ENCODE measurements around the gene DIP2A. TPM values are rescaled to one million over a fixed set of nuclear protein-coding genes. Genes with fewer than 3 reads are reported as not detected.

The DIP2A gene
- total RNA-seq, 5 donors from 2014 or later (not counting 1 experiment from before 2014, with no cell fraction given), result 113 to 132 (median 128) TPM

GRCh38 chr21:46608672-46609111 lies 150.0 kb downstream of the DIP2A start:
- 100% methylated on average over 1 of the region's 3 CpGs for WGBS (ENCODE audit: insufficient coverage)
- Mint-ChIP-seq H3K27me3 (no peaks in the 10 kb centered on the region), H3K9me3 (peaks cover 0 to 4% (median 4%) of the 10 kb centered on the region in 3 donors), H3K4me3 (no peak overlapping the region), H3K36me3 (peaks cover 3% of the 10 kb centered on the region), H3K27ac (no peak overlapping the region), H3K4me1 (peaks cover 38 to 50% (median 41%) of the 10 kb centered on the region in 3 donors)
- DNase-seq (no peak), ATAC-seq (replicated peaks in 1 of 4) (no peak)
- Histone ChIP-seq H3K4me3 (ENCODE audit: control insufficient read depth in 1 of 2, extremely low read depth in 1 of 2, low read length in 1 of 2) (no peak overlapping the region), H3K9me3 (no peaks in the 10 kb centered on the region), H3K27me3 (replicated peaks in 1 of 2; ENCODE audit: control insufficient read depth in 2 of 2, extremely low read depth in 1 of 2, insufficient read depth in 2 of 2, low read length in 1 of 2) (no peaks in the 10 kb centered on the region), H3K36me3 (ENCODE audit: control insufficient read depth in 2 of 2, extremely low read depth in 1 of 2, insufficient read depth in 1 of 2, low read length in 1 of 2) (no peaks in the 10 kb centered on the region), H3K27ac (ENCODE audit: low read length) (no peak overlapping the region), H3K4me1 (ENCODE audit: control insufficient read depth in 1 of 2, extremely low read depth in 1 of 2, insufficient read depth in 2 of 2, low read length in 2 of 2) (peaks cover 22 to 28% of the 10 kb centered on the region in 2 experiments)
- CTCF ChIA-PET, result no interaction called here
- POLR2A ChIA-PET, result interaction anchor here in 1 of 2 donors (0.7 kb wide), 1 partner anchor 26 kb away, joined by 3 read pairs; no protein-coding TSS in a partner anchor

DNA sequence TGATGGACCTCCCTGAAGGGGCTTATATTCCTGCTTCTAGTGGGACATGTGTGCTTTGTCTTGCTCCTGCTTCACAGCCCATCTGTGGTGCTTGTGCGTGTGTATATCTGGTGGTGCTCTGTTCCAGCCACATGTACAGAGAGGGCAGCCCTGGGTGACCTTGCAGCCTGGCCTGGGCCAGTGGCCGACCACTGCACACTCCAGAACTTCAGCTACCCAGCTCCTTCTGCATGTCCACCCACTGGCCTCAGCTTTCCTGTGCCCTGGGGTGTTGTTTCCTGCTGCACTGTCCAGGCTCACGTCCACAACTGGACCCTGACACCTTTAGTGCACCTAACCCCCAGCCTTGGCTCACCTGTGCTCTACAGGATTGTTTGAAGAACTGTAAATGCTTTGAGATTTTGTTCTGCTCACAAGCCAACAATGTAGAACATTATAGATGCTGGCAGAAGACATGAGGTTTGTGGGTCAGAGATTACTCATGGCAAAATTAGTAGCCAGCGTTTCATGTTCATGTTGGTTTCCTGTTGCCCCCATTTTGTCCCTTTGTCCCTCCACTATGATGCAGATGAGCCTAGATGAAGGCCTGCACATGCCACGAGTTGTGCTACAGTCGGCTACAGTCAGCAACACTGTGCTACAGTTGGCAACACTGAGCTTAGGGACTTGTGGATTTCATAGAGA lies 151.5 kb downstream of the DIP2A start:
- Histone ChIP-seq H3K36me3 (ENCODE audit: control insufficient read depth in 2 of 2, extremely low read depth in 1 of 2, insufficient read depth in 1 of 2, low read length in 1 of 2) (no peaks in the 10 kb centered on the region), H3K9me3 (no peaks in the 10 kb centered on the region), H3K27me3 (replicated peaks in 1 of 2; ENCODE audit: control insufficient read depth in 2 of 2, extremely low read depth in 1 of 2, insufficient read depth in 2 of 2, low read length in 1 of 2) (no peaks in the 10 kb centered on the region), H3K4me3 (ENCODE audit: control insufficient read depth in 1 of 2, extremely low read depth in 1 of 2, low read length in 1 of 2) (no peak overlapping the region), H3K27ac (ENCODE audit: low read length) (no peak overlapping the region), H3K4me1 (ENCODE audit: control insufficient read depth in 1 of 2, extremely low read depth in 1 of 2, insufficient read depth in 2 of 2, low read length in 2 of 2) (peaks cover 22 to 23% of the 10 kb centered on the region in 2 experiments)
- Mint-ChIP-seq H3K9me3 (peaks cover 0 to 4% (median 4%) of the 10 kb centered on the region in 3 donors), H3K4me3 (no peak overlapping the region), H3K4me1 (peaks cover 30 to 38% (median 32%) of the 10 kb centered on the region in 3 donors), H3K27me3 (no peaks in the 10 kb centered on the region), H3K27ac (no peak overlapping the region), H3K36me3 (peaks cover 3% of the 10 kb centered on the region)
- WGBS (ENCODE audit: insufficient coverage), result 78% methylated on average over 5 of the region's 6 CpGs
- POLR2A ChIA-PET, result no interaction called here
- DNase-seq, result no peak
- CTCF ChIA-PET, result no interaction called here
- ATAC-seq (replicated peaks in 1 of 4), result no peak

DNA sequence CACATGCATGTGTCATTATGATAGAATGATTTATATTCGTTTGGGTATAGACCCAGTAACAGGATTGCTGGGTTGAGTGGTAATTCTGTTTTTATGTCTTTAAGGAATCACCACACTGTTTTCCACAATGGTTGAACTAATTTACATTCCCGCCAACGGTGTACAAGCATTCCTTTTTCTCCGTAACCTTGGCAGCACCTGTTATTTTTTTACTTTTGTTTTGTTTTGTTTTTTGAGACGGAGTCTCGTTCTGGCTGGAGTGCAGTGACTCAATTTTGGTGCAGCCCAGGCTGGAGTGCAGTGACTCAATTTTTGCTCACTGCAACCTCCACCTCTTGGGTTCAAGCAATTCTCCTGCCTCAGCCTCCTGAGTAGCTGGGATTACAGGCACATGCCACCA lies 154.7 kb downstream of the DIP2A start:
- Mint-ChIP-seq H3K4me3 (no peak overlapping the region), H3K36me3 (peaks cover 3% of the 10 kb centered on the region), H3K27me3 (no peaks in the 10 kb centered on the region), H3K27ac (no peak overlapping the region), H3K4me1 (peaks cover 8 to 20% (median 12%) of the 10 kb centered on the region in 3 donors), H3K9me3 (peaks cover 0 to 4% (median 4%) of the 10 kb centered on the region in 3 donors)
- no peaks in the 10 kb centered on the region for H3K36me3 ChIP-seq (ENCODE audit: control insufficient read depth in 2 of 2, extremely low read depth in 1 of 2, insufficient read depth in 1 of 2, low read length in 1 of 2)
- peaks cover 0 to 6% of the 10 kb centered on the region in 2 experiments for H3K4me1 ChIP-seq (ENCODE audit: control insufficient read depth in 1 of 2, extremely low read depth in 1 of 2, insufficient read depth in 2 of 2, low read length in 2 of 2)
- DNase-seq, result no peak
- no peak overlapping the region for H3K4me3 ChIP-seq (ENCODE audit: control insufficient read depth in 1 of 2, extremely low read depth in 1 of 2, low read length in 1 of 2)
- ATAC-seq (replicated peaks in 1 of 4), result no peak
- no peaks in the 10 kb centered on the region for H3K27me3 ChIP-seq (replicated peaks in 1 of 2; ENCODE audit: control insufficient read depth in 2 of 2, extremely low read depth in 1 of 2, insufficient read depth in 2 of 2, low read length in 1 of 2)
- POLR2A ChIA-PET, result no interaction called here
- WGBS (ENCODE audit: insufficient coverage), result no CpG with 5 or more reads among the region's 6 CpGs
- H3K27ac ChIP-seq (ENCODE audit: low read length), result no peak overlapping the region
- H3K9me3 ChIP-seq, result no peaks in the 10 kb centered on the region
- CTCF ChIA-PET, result no interaction called here

DNA sequence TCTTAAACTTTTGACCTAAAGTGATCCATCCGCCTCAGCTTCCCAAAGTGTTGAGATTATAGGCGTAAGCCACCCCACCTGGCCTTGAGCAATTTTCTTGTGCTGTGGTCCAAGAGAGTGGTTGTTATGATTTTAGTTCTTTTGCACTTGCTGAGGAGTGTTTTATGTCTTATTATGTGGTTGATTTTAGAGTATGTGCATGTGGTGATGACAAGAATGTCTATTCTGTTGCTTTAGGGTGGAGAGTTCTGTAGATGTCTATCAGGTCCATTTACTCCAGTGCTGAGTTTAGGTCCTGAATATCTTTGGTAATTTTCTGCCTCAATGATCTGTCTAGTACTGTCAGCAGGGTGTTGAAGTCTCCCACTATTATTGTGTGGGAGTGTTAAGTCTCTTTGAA lies 157.4 kb downstream of the DIP2A start:
- ChIA-PET CTCF (interaction anchor here in 1 of 2 donors (0.7 kb wide), 1 partner anchor 25 kb away, joined by 3 read pairs; no protein-coding TSS in a partner anchor), POLR2A (no interaction called here)
- H3K36me3 ChIP-seq (ENCODE audit: control insufficient read depth in 2 of 2, extremely low read depth in 1 of 2, insufficient read depth in 1 of 2, low read length in 1 of 2), result no peaks in the 10 kb centered on the region
- H3K27me3 ChIP-seq (replicated peaks in 1 of 2; ENCODE audit: control insufficient read depth in 2 of 2, extremely low read depth in 1 of 2, insufficient read depth in 2 of 2, low read length in 1 of 2), result no peaks in the 10 kb centered on the region
- DNase-seq (no peak), ATAC-seq (replicated peaks in 1 of 4) (no peak)
- no peaks in the 10 kb centered on the region for H3K27me3 Mint-ChIP-seq
- H3K4me1 Mint-ChIP-seq, result peaks cover 19 to 35% (median 29%) of the 10 kb centered on the region in 3 donors
- H3K9me3 Mint-ChIP-seq, result peaks cover 0 to 7% (median 2%) of the 10 kb centered on the region in 3 donors
- WGBS (ENCODE audit: insufficient coverage), result 100% methylated on average over 2 of the region's 2 CpGs
- no peak overlapping the region for H3K4me3 Mint-ChIP-seq
- H3K9me3 ChIP-seq, result no peaks in the 10 kb centered on the region
- peaks cover 3% of the 10 kb centered on the region for H3K36me3 Mint-ChIP-seq
- H3K27ac Mint-ChIP-seq, result no peak overlapping the region
- H3K4me3 ChIP-seq (ENCODE audit: control insufficient read depth in 1 of 2, extremely low read depth in 1 of 2, low read length in 1 of 2), result no peak overlapping the region
- peaks cover 11 to 15% of the 10 kb centered on the region in 2 experiments for H3K4me1 ChIP-seq (ENCODE audit: control insufficient read depth in 1 of 2, extremely low read depth in 1 of 2, insufficient read depth in 2 of 2, low read length in 2 of 2)
- no peak overlapping the region for H3K27ac ChIP-seq (ENCODE audit: low read length)

DNA sequence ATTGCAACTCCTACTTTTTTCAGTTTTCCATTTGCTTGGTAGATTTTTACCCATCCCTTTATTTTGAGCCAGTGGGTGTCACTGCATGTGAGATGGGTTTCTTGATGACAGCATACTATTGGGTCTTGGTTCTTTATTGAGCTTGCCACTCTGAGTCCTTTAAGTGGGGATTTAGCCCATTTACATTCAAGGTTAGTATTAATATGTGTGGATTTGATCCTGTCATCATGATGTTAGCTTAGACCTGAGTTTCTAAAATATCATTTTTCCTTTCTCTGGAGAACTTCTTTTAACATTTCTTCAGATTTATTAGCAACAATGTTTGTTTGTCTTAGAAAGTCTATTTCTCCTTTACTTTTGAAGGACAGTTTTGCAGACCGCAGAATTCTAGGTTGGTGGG lies 158.0 kb downstream of the DIP2A start:
- ATAC-seq (replicated peaks in 1 of 4) (no peak), DNase-seq (no peak)
- Histone ChIP-seq H3K9me3 (no peaks in the 10 kb centered on the region), H3K27ac (ENCODE audit: low read length) (no peak overlapping the region), H3K36me3 (ENCODE audit: control insufficient read depth in 2 of 2, extremely low read depth in 1 of 2, insufficient read depth in 1 of 2, low read length in 1 of 2) (no peaks in the 10 kb centered on the region), H3K4me1 (ENCODE audit: control insufficient read depth in 1 of 2, extremely low read depth in 1 of 2, insufficient read depth in 2 of 2, low read length in 2 of 2) (peaks cover 17 to 21% of the 10 kb centered on the region in 2 experiments), H3K27me3 (replicated peaks in 1 of 2; ENCODE audit: control insufficient read depth in 2 of 2, extremely low read depth in 1 of 2, insufficient read depth in 2 of 2, low read length in 1 of 2) (no peaks in the 10 kb centered on the region), H3K4me3 (ENCODE audit: control insufficient read depth in 1 of 2, extremely low read depth in 1 of 2, low read length in 1 of 2) (no peak overlapping the region)
- CTCF ChIA-PET, result interaction anchor here in 1 of 2 donors (0.7 kb wide), 1 partner anchor 25 kb away, joined by 3 read pairs; no protein-coding TSS in a partner anchor
- WGBS (ENCODE audit: insufficient coverage), result no CpG with 5 or more reads among the region's 1 CpG
- Mint-ChIP-seq H3K9me3 (peaks cover 0 to 7% (median 2%) of the 10 kb centered on the region in 3 donors), H3K4me3 (no peak overlapping the region), H3K4me1 (peaks cover 25 to 41% (median 35%) of the 10 kb centered on the region in 3 donors), H3K27me3 (no peaks in the 10 kb centered on the region), H3K36me3 (peaks cover 3% of the 10 kb centered on the region), H3K27ac (no peak overlapping the region)
- POLR2A ChIA-PET, result no interaction called here

DNA sequence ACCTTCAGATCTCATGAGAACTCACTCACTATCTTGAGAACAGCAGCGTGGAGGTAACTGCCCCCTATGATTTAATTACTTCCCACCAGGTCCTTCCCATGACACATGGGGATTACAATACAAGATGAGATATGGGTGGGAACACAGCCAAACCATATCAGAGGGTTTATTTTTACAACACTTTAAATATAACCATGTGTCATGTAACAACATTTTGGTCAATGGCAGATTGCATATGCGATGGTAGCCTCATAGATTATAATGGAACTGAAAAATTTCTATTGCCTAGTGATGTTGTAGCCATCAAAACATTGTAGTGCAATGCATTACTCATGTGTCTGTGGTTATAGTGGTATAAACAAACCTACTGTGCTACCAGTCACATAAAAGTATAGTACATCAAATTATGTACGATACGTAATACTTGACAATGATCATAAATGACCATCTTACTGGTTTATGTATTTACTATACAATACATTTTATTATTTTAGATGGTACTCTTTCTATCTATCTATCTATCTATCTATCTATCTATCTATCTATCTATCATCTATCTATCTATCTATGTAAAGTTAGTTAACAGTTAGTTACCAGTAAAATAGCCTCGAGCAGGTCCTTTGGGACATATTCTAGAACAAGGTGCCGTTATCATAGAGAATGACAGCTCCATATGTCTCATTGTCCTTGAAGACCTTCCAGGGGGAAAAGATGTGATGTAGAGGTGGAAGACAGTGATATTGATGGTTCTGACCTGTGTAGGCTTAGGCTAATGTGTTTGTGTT lies 158.8 kb downstream of the DIP2A start:
- no peaks in the 10 kb centered on the region for H3K36me3 ChIP-seq (ENCODE audit: control insufficient read depth in 2 of 2, extremely low read depth in 1 of 2, insufficient read depth in 1 of 2, low read length in 1 of 2)
- H3K9me3 ChIP-seq, result no peaks in the 10 kb centered on the region
- no peak for ATAC-seq (replicated peaks in 1 of 4)
- H3K9me3 Mint-ChIP-seq, result peaks cover 0 to 7% (median 0%) of the 10 kb centered on the region in 3 donors
- H3K27ac Mint-ChIP-seq, result no peak overlapping the region
- H3K4me1 Mint-ChIP-seq, result peaks cover 33 to 49% (median 43%) of the 10 kb centered on the region in 3 donors
- no peak overlapping the region for H3K4me3 Mint-ChIP-seq
- no peak overlapping the region for H3K27ac ChIP-seq (ENCODE audit: low read length)
- no peak for DNase-seq
- no peaks in the 10 kb centered on the region for H3K27me3 ChIP-seq (replicated peaks in 1 of 2; ENCODE audit: control insufficient read depth in 2 of 2, extremely low read depth in 1 of 2, insufficient read depth in 2 of 2, low read length in 1 of 2)
- WGBS (ENCODE audit: insufficient coverage), result 90% methylated on average over 2 of the region's 6 CpGs
- no peak overlapping the region for H3K4me3 ChIP-seq (ENCODE audit: control insufficient read depth in 1 of 2, extremely low read depth in 1 of 2, low read length in 1 of 2)
- H3K27me3 Mint-ChIP-seq, result no peaks in the 10 kb centered on the region
- CTCF ChIA-PET, result interaction anchor here in 1 of 2 donors (1.0 kb wide), 1 partner anchor 65 kb away, joined by 3 read pairs; no protein-coding TSS in a partner anchor
- no peaks in the 10 kb centered on the region for H3K36me3 Mint-ChIP-seq
- POLR2A ChIA-PET, result no interaction called here
- H3K4me1 ChIP-seq (ENCODE audit: control insufficient read depth in 1 of 2, extremely low read depth in 1 of 2, insufficient read depth in 2 of 2, low read length in 2 of 2), result peaks cover 25 to 27% of the 10 kb centered on the region in 2 experiments

Measured in T-cell (primary cell).